PC-9 (cell line): ENCODE data around the gene KLHL18. TPM values are rescaled to one million over a fixed set of nuclear protein-coding genes. Genes with fewer than 3 reads are reported as not detected.

Source experiments
- BruUV-seq: library from RNA; stranded (reverse); fragments of 400-500 nt; replicated peaks from 2 replicates; lab custom pipeline; 2021; lab: Mats Ljungman, UMichigan
- CTCF ChIA-PET: fragments of 300-600 bp; sonication (Branson Sonifier 250); formaldehyde crosslinking; loops from one replicate; lab custom pipeline; 2022; ENCODE audit warnings: antibody characterized with exemption; lab: Charles Lee
- POLR2A ChIA-PET: fragments of 300-600 bp; sonication (Branson Sonifier 250); formaldehyde crosslinking; loops from one replicate; lab custom pipeline; 2022; ENCODE audit warnings: antibody characterized with exemption; ENCODE audit not compliant: unreplicated experiment; lab: Charles Lee
- DNase-seq, 2 experiments: peaks; one replicate each; pipeline versions ENCODE4 v3.0.0 to v3.0.0-alpha.2; 2015 to 2022; ENCODE audit warnings: mixed read lengths in 1 of 2
- H2AFZ ChIP-seq: fragments of 200-600 bp; sonication (generic); 2 replicates; pipeline ENCODE4 v1.8.1; 2017; ENCODE audit warnings: antibody characterized with exemption
- H3F3A ChIP-seq: fragments of 200-600 bp; sonication (generic); 2 replicates; pipeline ENCODE4 v1.8.1; 2017; ENCODE audit warnings: antibody characterized with exemption, mild to moderate bottlenecking, low read depth; ENCODE audit not compliant: insufficient read depth
- H3K27ac ChIP-seq: fragments of 200-600 bp; sonication (generic); 2 replicates; pipeline ENCODE4 v1.6.1; 2016; ENCODE audit warnings: mixed run types
- H3K27me3 ChIP-seq: fragments of 200-600 bp; sonication (generic); 2 replicates; pipeline ENCODE4 v1.6.1; 2016; ENCODE audit warnings: low read depth, mixed run types; ENCODE audit not compliant: insufficient read depth
- H3K36me3 ChIP-seq: fragments of 200-600 bp; sonication (generic); 2 replicates; pipeline ENCODE4 v1.6.1; 2016; ENCODE audit warnings: low read depth, mixed run types
- H3K4me1 ChIP-seq: fragments of 200-600 bp; sonication (generic); replicated peaks from 2 replicates; pipeline ENCODE4 v1.6.1; 2016; ENCODE audit warnings: mixed run types; ENCODE audit not compliant: insufficient read depth
- H3K4me2 ChIP-seq: fragments of 200-600 bp; sonication (generic); 2 replicates; pipeline ENCODE4 v1.6.1; 2017; ENCODE audit warnings: mixed run types
- H3K4me3 ChIP-seq: fragments of 200-600 bp; sonication (generic); 2 replicates; pipeline ENCODE4 v1.6.1; 2016; ENCODE audit warnings: mixed run types
- H3K79me2 ChIP-seq: fragments of 200-600 bp; sonication (generic); 2 replicates; pipeline ENCODE4 v1.6.1; 2017; ENCODE audit warnings: low read depth, mixed run types
- H3K9me2 ChIP-seq: fragments of 200-600 bp; sonication (generic); 2 replicates; pipeline ENCODE4 v1.8.1; 2017; ENCODE audit warnings: mild to moderate bottlenecking; ENCODE audit not compliant: insufficient read depth
- H3K9me3 ChIP-seq: fragments of 200-600 bp; sonication (generic); 2 replicates; pipeline ENCODE4 v1.8.1; 2016; ENCODE audit warnings: low read depth; ENCODE audit not compliant: insufficient read depth
- H4K20me1 ChIP-seq: fragments of 200-600 bp; sonication (generic); 2 replicates; pipeline ENCODE4 v1.8.1; 2017; ENCODE audit not compliant: insufficient read depth
- EZH2 ChIP-seq: fragments of 200-600 bp; sonication (generic); IDR thresholded peaks from 2 replicates; pipeline ENCODE4 v1.8.0; 2017; ENCODE audit warnings: antibody characterized with exemption, low read depth
- intact Hi-C: fragments of 100-400 bp; cut with micrococcal nuclease; formaldehyde crosslinking; loops from one replicate; pipeline ENCODE4 v1.10.0; 2022; ENCODE audit not compliant: unreplicated experiment
- total RNA-seq: library from RNA; stranded (reverse); gene quantifications from 2 replicates; pipeline ENCODE4 v1.2.3, GENCODE V29; 2021
- TF ChIP-seq, protein P1 (sequence below): fragments of 200-600 bp; sonication (generic); conservative IDR thresholded peaks from 2 replicates; pipeline ENCODE4 v1.6.1; 2017; ENCODE audit warnings: mixed run types, antibody characterized with exemption, mild to moderate bottlenecking, moderate library complexity

Gene KLHL18
- total RNA-seq, 1 experiment from 2014 or later: 16.0 TPM

DNA sequence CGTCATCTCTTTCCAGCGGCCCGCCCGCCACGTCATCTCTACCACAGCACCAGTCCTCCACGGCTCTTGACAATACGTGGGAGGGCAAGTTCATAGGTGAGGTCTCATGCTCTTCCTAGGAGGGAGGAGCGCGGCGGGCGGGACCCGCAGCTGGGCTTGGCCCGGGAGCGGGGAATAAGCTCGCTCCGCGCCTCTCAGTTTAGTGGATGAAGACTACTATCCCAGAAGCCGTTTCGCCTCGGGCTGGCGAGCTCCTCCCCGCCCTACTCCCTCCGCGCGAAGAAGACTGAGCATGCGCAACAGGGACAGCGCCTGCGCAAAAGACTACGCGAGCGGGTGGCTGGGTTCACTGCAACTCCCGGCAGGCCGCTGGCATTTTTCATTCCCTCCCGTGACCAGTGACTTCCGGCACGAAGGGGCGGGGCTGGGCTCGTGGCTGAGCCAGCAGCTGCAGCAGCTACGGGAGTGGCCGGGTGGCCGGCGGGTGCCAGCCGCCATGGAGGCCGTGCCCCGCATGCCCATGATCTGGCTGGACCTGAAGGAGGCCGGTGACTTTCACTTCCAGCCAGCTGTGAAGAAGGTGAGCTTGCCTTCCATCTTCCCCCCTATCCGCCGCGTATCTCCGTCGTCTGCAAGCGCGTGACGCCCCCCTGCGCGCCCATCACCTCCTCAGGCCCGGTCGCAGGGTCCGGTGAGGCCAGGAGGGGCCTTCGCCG, 98.0 kb downstream of the KLHL18 start, which contains the start of gene PTPN23:
PTPN23 (plus strand) TSS at position 421 of the 716 bp plus-strand sequence; CDS start at position 497, 76 bp downstream.
- H3K79me2 ChIP-seq: peaks cover 62% of the 10 kb centered on the region
- no peaks in the 10 kb centered on the region for H3K9me2 ChIP-seq
- intact Hi-C loops: loop anchor here (5.0 kb wide), 1 partner anchor 673 kb away; no protein-coding TSS in a partner anchor
- no peaks in the 10 kb centered on the region for H3K36me3 ChIP-seq
- POLR2A ChIA-PET: interaction anchor here (0.6 to 0.7 kb wide), 13 partner anchors 29 to 1516 kb away, joined by 3 to 7 read pairs (median 4); no protein-coding TSS in a partner anchor
- peak within 1 kb of the TSS; percentile 92 for H3K27ac ChIP-seq
- H3K4me1 ChIP-seq: peaks cover 21% of the 10 kb centered on the region
- H3F3A ChIP-seq: peaks cover 21% of the 10 kb centered on the region
- no peaks in the 10 kb centered on the region for H3K9me3 ChIP-seq
- H3K4me3 ChIP-seq: peak within 1 kb of the TSS; percentile 66
- peak; percentile 94 to 99 for DNase-seq
- TF ChIP-seq, protein P1, sequence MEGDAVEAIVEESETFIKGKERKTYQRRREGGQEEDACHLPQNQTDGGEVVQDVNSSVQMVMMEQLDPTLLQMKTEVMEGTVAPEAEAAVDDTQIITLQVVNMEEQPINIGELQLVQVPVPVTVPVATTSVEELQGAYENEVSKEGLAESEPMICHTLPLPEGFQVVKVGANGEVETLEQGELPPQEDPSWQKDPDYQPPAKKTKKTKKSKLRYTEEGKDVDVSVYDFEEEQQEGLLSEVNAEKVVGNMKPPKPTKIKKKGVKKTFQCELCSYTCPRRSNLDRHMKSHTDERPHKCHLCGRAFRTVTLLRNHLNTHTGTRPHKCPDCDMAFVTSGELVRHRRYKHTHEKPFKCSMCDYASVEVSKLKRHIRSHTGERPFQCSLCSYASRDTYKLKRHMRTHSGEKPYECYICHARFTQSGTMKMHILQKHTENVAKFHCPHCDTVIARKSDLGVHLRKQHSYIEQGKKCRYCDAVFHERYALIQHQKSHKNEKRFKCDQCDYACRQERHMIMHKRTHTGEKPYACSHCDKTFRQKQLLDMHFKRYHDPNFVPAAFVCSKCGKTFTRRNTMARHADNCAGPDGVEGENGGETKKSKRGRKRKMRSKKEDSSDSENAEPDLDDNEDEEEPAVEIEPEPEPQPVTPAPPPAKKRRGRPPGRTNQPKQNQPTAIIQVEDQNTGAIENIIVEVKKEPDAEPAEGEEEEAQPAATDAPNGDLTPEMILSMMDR: no peak
- TF ChIP-seq EZH2: no peak
- BruUV-seq: TSS peak; percentile 66
- H3K27me3 ChIP-seq: no peaks in the 10 kb centered on the region
- CTCF ChIA-PET: interaction anchor here (0.6 to 0.7 kb wide), 2 partner anchors 26 to 216 kb away, joined by 3 read pairs; no protein-coding TSS in a partner anchor
- H4K20me1 ChIP-seq: peaks cover 40% of the 10 kb centered on the region
- H2AFZ ChIP-seq: peak within 1 kb of the TSS; percentile 85
- H3K4me2 ChIP-seq: peak within 1 kb of the TSS; percentile 98

DNA sequence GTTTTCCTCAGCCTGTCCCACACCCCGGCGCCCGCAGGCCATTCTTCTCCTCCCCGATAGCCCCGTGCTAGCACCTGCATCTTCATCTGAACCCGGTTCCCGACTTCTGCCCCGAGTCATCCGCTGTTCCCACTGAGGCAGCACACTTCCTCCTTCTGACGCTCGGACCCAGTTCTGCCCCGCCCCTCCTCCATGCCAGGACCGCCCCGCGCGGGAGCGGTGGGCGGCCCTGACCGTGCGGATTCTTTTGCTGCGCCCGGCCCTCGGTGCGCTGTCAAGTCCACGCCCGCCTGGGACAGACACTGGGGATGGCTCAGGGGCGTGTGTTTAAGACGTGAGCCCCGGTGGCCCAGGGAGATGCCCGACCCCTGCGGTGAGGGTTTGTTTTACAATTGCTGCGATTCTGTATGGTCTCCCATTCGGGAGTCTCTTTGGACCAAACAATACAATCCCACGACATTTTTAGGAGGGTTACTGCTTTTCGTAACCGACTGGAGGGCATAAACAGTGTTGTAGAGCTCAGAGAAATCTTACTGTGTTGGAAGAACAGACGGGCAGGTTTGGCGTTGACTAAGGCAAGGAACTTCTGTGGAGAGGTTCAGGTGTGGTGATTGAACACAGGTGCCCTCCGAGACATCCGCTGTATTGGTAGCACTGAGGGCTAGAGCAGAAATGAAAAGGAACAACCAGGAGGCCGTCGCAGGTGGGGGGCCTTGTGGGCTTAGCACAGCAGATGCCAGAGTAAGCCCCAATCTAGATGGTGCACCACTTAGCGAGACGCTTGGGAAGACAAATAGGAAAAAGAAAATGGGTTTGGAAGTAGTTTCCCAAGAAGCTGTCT, 98.8 kb downstream of the KLHL18 start:
- H3K4me1 ChIP-seq: peaks cover 21% of the 10 kb centered on the region
- TF ChIP-seq, protein P1: no peak
- no peak for TF ChIP-seq EZH2
- DNase-seq: peak; percentile 71 to 83
- peaks cover 21% of the 10 kb centered on the region for H3F3A ChIP-seq
- H3K27me3 ChIP-seq: no peaks in the 10 kb centered on the region
- CTCF ChIA-PET: no interaction called here
- intact Hi-C loops: loop anchor here (5.0 kb wide), 1 partner anchor 674 kb away; no protein-coding TSS in a partner anchor
- H3K4me3 ChIP-seq: peak overlapping the region; percentile 66
- H2AFZ ChIP-seq: peak overlapping the region; percentile 85
- POLR2A ChIA-PET: interaction anchor here (0.6 to 0.7 kb wide), 5 partner anchors 28 to 882 kb away, joined by 3 to 7 read pairs (median 4); no protein-coding TSS in a partner anchor
- H3K9me2 ChIP-seq: no peaks in the 10 kb centered on the region
- TSS peak; percentile 42 for BruUV-seq
- H3K79me2 ChIP-seq: peaks cover 70% of the 10 kb centered on the region
- H3K9me3 ChIP-seq: no peaks in the 10 kb centered on the region
- H3K36me3 ChIP-seq: no peaks in the 10 kb centered on the region
- peaks cover 47% of the 10 kb centered on the region for H4K20me1 ChIP-seq
- peak overlapping the region; percentile 92 for H3K27ac ChIP-seq
- peak overlapping the region; percentile 96 for H3K4me2 ChIP-seq

DNA sequence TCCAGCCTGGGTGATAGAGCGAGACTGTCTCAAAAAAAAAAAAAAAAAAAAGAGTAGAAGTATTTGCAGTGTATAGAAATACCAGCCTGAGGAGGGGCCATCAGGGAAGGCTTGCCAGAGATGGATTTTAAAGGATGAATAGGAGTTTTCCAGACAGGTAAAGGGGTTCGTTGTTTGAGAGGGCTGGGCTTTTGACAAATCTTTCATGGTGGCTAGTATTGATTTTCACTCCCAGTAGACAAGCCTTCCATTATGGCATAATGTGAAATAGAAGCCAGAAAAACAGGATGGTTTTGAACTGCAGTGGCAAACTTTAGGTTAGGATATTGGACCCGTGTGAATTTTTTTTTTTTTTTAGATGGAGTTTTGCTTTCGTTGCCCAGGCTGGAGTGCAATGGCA, 101.7 kb downstream of the KLHL18 start:
- TF ChIP-seq, protein P1: no peak
- no peak for TF ChIP-seq EZH2
- peaks cover 65% of the 10 kb centered on the region for H4K20me1 ChIP-seq
- no peaks in the 10 kb centered on the region for H3K9me3 ChIP-seq
- ChIA-PET CTCF (no interaction called here), POLR2A (no interaction called here)
- H3K36me3 ChIP-seq: no peaks in the 10 kb centered on the region
- no peak overlapping the region for H2AFZ ChIP-seq
- BruUV-seq: no TSS peak
- H3K79me2 ChIP-seq: peaks cover 82% of the 10 kb centered on the region
- H3K27me3 ChIP-seq: no peaks in the 10 kb centered on the region
- H3K27ac ChIP-seq: 0 out of 2 replicates have a peak overlapping the region, but pooled peaks have one; percentile 2
- H3K9me2 ChIP-seq: no peaks in the 10 kb centered on the region
- intact Hi-C loops: loop anchor here (5.0 kb wide), 1 partner anchor 677 kb away; no protein-coding TSS in a partner anchor
- DNase-seq: no peak
- no peak overlapping the region for H3K4me3 ChIP-seq
- no peak overlapping the region for H3K4me2 ChIP-seq
- peaks cover 12% of the 10 kb centered on the region for H3K4me1 ChIP-seq
- peaks cover 16% of the 10 kb centered on the region for H3F3A ChIP-seq
